Endometrial microvascular endothelial cells (primary cell): ENCODE measurements around the gene CLRN2. TPM values are rescaled to one million over a fixed set of nuclear protein-coding genes. Genes with fewer than 3 reads are reported as not detected.

ENCODE experiments used
- in situ Hi-C: cut with HindIII; loops from 2 replicates; pipeline ENCODE4 v1.10.0; 2017; ENCODE audit warnings: low sequenced_read_pairs, low pct_unique_long_range_greater_than_20kb; ENCODE audit errors: inconsistent ontology term
- total RNA-seq: library from RNA; depleted of rRNA; stranded (reverse); fragments of >200 nt; gene quantifications from one replicate; pipeline ENCODE4 v1.2.3, GENCODE V29; 2015; ENCODE audit errors: inconsistent ontology term

The CLRN2 gene
- total RNA-seq, 1 donor from 2014 or later, result not detected

DNA sequence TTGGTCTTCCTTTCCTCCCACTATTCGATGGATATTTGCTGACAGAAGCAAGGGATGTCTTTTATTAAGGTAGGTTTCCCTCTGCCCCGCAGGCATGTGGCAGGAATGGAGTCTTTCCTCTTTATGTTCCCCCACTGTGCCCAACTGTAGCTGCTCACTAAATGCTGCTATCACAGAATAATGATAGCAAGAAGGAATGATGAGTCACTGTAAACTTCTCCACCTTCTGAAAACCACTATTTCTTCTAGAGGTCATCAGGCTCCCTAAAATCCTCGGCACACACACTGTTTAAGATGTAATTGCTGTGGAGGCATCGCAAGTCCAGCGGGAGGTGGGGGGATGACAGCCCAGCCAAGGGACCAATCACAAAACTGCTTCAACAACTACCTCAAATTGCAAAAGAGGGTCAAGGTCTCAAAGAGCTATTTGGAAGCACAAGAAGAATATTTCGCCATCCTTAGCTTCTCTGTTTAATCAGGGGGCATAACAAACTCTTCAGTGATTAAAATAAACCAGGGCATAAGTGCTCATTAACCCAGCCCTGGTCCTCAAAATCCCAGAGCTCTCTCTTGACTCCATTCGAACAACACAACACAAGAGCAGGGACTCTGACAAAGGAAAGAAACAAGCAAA lies 17.0 kb upstream of the CLRN2 start:
- in situ Hi-C loops, result no loop called here

DNA sequence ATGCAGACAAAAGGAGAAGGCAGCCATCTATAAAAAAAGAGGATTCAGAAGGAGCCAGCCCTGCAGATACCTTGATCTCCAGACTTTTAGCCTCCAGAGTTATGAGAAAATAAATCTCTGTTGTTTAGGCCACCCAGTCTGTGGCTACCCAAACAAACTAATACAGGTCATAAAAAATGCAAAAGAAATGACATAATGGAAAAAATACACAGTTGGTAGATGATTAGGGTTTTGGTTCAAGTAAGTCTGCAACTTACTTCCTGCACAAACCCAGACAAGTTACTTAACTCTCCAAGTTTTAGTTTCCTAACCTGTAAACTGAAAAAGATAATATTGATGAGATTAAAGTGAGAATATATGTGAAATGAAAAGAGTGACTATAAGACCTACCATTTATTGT lies 14.4 kb upstream of the CLRN2 start:
- in situ Hi-C loops, result no loop called here

DNA sequence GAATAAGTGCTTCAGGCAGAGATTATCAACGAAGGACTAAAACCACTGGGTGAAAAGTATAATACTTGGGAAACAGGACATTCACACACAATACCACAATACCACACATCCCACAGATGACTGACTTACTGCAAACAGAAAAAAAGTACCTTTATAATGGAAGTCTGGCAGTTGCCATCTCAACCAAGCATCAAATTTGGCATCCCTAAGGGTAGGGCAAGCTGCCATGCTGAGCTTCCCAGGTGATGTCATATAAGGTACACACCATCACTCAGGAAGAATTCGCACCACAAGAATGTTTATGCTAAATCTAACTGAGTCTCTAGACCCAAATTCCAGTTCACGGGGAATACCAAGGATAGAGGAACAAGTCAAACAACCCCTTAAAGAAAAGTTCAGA lies 12.2 kb upstream of the CLRN2 start:
- in situ Hi-C loops, result no loop called here

DNA sequence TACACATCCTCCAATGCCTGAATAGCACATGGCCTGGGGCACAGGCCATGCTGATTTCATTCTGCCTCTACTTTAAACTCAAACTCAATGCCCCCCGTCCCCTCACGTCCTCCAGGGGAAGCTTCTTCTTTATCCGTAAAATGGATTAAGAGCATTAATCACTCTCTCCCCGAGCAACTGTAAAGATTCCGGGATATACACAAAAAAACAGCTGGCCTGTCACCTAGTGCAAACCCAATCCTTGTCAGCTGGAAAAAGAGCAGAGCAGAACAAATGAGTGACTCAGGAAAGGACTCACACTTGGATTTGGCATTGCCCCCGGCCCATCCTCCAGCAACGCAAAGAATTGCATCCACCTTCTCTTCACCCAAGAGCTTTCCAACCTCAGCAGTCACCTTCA lies 10.9 kb upstream of the CLRN2 start:
- in situ Hi-C loops, result no loop called here

DNA sequence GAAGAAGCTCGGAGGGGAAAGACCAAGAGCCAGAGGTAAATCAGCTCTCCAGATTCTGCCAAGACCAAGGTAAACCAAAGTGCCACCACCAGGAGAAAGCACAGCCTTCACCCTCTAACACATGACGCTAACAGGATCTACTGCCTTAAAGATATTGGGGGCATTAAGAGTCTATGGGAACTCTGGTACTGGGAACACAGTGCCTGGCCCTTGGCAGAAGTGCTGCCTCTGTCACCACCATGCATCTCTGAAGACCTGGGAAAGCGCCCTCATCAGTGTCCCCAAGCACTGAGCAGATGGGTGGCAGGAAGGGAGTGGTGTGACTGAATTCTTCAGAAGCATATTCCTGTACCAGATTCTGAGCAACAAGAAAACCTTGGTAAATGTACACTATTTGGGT lies 4.4 kb upstream of the CLRN2 start:
- in situ Hi-C loops, result no loop called here

DNA sequence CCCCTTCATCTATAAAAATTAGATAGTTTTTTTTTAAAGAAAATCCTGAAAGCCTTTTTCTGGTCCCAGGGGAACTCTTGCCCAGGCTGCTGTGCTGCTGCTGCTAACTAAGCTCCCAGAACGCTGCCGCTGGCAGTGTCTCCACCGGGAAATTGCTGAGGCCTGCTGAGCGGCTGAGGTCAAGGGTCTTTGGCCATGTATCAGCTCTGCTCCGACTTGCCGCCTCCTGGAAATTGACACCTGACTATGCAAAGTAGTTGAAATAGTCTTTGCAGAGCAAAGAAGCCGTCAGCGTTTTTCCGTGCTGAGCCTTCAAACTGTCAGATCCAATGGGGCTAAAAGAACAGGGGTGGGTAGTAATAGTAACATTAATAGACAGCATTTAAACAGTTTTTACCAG lies 3.9 kb upstream of the CLRN2 start:
- in situ Hi-C loops, result no loop called here

DNA sequence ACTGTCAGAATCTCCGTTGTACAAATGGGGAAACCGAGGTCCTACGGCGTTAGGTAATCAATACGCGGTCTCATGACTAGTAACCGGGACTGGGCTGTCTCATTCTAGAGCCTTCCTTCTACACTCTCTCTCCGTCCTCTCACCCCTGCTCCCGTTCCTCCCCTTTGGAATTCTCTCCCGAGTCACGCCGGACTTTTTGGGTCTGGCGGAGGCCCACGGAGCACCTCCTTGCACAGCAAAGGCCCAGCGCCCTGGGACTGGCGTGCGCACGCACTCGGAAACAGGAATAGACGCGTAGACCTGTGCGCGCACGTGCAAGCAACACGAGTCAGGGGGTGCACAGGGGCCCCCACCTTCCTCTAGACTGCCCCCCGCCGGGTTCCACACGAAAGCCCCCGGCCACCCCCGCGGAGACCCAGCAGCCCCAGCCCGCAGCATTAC lies 3.4 kb upstream of the CLRN2 start:
- in situ Hi-C loops, result no loop called here

DNA sequence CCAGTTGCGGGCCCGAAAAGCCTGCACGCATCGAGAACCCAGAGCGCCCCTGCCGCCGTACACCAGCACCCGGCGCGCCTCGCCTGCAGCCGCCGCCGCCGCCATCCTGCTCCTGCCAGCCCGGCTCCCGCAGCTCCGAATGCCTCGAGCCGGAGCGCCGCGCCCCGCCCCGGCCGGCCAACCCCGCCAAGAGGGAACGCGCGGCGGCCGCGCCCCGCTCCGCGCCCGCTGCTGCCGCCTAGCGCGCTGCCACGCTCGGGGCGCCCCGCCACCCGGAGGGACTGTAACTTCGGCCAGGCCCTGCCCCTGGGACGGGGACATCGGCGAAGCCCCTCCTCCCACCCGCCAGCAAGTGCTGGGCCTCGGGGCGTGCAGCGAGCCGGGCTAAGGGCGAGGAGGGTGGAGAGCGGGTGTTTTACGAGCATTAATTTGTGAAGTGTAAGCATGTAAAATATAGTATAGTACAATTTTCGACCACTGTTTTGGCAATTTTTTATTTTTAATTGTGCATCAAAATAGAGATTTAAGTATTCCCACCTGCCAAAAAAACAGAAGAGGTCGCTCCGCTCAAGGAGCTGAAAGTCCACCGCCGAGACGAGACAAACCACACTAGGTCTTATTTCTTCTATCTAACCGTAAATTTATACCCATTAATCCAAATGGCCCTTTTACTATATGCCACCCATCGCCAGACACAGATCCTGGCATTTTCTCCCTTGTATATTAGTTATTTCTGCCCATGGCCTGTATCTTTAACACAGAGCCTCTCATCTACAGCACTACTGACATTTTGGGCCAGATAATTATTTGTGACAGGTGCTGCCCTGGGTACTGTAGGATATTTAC lies 2.8 kb upstream of the CLRN2 start, which contains the start of gene QDPR:
Gene QDPR (minus strand): TSS at position 141 of the 846 bp plus-strand sequence. CDS start 36 bp downstream, at position 105.
- in situ Hi-C loops, result no loop called here

DNA sequence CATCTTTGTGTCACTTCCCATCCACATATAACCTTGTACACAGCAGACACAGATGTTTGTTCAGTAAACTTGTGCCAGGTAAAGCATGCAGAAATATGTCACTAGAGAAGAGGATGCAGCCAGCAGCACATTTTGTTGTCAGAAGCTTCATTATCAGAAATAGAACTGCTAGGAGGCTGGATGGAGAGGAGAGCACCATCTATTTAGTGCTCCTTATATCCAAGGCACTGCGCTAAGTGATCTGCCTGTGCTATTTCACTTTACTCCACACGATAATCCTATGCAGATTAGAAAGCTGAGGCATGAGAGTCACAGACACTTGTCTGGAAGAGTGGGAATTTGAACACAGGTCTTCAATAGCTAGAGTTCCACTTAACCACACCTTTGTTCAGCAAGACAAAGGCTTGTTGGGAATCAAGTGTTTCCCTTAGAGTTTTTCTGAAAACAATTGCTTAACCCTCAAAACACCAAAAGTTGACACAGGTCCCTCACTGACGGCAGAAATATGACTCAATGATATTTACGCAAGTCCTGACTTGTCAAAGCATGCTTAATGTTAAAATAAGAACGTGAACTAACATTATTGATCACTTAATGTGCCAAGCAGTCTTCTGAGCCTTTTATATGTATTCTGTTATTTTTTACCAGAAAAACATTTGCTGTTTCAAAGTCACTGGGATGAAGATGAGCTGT lies 1.8 kb upstream of the CLRN2 start:
- in situ Hi-C loops, result no loop called here

DNA sequence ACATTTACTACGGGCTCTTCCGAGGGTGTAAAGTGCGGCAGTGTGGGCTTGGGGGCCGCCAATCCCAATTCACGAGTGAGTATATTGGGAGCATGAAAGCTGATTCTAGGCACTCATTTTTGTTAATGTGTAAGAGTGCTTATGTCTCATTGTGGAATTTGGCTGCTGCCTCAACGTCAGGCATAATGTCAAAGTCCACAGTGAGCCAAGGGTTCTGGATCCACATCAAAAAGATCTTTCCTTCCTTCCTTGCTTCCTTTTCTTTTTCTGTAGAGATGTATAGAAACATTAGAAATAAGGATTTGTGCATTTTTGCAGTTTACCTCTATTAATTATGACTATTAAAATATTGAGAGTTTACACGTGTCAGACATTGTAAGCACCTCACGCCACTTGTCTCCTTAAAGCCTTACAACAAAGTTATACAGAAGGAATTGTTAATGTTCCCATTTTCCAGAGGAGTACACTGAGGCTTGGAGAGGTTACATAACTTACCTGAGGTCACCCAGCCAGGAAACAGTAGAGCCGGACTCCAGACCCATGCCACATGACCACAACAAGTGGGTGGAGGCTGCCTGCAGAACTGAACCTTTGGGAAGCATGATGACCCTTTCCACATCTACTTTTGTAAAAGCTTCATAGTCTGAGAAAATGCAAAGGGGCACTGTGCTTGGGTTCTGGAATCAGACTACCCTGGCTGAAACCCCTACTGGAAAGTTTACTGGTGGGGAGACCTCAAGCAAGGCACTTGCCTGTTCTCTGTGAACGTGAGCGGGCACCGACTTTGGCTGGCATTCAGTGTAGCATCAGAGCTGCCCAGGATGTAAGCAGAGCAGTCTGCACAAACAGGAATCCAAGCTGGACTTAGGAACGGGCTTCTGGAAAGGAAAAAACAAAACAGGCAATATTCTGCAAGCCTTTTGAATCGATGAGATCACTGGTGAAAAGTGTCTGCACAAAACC lies 761 bp downstream of the CLRN2 start:
- in situ Hi-C loops, result no loop called here

DNA sequence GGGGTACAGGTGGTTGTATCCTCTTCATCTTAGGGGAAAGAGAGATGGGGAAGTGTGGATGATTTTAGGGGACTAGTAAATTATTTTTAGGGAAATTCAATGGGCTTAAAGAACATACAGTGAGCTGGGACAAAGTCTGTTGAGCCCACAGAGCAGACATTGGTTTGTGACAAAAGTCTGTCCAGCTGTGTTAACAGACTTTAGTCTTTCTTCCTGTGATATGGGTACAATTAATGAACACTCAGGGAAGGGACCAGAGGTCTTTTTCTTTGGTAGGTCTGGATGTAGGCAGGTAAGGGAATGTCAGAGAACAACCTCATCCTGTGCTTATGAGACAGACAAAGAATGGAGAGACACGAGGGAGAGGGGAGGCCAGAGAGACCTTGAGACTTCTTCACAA lies 2.0 kb downstream of the CLRN2 start:
- in situ Hi-C loops, result no loop called here

DNA sequence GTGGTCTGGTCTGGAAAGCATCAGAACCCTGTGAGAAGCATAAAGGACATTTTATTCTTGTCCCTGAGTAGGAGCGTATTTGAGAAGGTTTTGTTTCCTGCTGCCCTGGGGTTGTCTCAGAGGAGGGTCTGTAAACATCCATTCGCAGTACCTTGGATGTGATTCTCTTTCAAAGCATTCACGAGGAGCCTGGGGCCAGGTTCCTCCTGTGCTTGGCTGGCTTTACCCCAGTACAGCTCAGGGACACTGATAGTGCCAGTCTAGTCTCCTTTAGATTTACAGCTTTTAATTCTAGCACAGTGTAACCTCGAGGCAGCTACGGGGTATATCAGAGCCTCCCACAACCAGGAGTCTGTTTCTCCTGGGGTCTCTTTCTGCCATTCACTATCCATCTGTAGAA lies 2.7 kb downstream of the CLRN2 start:
- in situ Hi-C loops, result no loop called here

DNA sequence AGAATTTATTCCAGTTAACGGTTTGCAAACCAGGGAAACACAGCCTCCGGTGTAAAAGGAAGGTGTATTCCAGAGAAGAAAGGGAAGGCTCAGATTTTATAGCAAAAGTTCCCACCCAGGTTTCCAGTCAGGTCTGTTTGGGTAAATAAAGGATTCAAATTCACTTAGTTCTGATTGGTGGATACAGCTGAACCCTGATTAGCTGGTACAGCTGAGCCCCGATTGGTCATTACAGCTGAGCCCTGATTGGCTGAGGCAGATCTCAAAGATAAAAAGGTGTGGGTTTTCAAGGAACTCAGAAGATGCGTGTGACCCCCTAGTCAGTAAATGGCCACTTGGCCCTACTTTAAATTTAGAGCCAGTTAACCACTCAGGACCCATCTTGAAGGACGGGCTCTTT lies 6.6 kb downstream of the CLRN2 start:
- in situ Hi-C loops, result no loop called here

DNA sequence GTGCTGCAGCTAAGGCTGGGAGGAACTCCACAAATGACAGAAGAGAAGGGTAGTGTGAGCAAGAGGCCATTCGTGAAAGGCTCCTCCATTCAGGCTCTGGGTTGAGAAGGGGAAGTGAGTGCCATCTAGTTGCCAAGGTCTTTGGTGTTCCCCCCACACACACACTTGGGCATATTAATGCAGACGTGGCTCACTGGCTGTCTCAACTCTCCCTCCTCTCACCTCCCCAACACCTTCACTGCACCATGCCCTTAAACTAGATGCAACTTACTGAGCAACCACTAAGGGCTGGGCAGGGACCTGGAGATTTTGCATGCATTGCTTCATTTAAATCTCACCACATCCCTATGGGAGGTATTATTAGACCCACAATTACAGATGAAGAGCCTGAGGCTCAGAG lies 8.7 kb downstream of the CLRN2 start:
- in situ Hi-C loops, result no loop called here

DNA sequence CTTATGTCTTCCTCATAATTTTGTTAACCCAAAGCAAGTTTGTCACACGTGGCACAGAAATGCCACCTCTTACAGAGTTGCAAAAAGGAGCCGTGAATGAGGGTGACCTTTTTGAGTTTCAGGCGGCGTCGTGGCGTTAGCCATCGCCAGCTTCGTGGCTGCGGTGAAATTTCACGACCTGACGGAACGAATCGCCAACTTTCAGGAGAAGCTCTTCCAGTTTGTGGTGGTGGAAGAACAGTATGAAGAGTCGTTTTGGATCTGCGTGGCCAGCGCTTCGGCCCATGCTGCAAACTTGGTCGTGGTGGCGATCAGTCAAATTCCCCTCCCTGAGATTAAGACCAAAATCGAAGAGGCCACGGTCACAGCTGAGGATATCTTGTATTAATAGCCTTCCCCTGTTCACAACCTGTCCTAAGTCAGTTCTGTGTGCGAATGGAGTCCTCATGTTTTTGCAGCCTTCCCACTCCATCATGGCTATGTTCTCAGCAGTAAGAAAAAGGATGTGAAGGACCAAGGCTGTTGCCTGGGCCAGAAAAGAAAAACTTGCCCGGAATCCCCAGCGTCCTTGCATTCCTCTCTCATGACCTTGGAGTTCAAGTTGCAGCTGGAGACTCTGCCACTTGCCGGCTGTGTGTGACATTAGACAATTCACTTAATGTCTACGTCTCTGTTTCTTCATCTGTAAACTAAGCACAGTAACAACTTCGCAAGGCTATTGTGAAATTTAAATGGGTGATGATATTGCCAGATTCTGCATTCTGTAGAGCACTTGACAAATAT lies 11.9 kb downstream of the CLRN2 start:
- in situ Hi-C loops, result no loop called here

DNA sequence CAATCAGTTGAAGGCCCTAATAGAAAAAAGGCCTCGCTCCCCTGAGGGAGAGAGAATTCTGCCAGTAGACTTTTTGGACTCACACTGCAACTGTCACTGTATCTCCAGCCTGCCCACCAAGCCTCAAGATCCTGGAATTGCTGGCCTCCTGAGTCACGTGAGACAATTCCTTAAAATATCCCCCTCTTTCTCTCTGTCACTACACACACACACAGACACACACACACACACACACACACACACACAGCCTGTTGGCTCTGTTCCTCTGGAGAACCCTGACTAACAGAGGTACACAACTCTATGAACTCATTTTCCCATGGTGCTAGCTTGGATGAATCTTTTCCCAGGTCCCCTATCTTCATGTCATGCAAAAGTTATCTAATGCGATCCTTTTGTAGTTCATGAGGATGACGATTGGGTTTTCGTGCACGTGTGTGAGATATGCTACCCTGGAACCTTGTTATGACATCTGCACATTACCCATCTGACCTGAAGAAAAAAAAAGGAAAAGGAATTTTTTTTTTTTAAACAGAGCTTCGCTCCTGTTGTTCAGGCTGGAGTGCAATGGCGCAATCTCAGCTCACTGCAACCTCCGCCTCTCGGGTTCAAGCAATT lies 13.7 kb downstream of the CLRN2 start:
- in situ Hi-C loops, result no loop called here

DNA sequence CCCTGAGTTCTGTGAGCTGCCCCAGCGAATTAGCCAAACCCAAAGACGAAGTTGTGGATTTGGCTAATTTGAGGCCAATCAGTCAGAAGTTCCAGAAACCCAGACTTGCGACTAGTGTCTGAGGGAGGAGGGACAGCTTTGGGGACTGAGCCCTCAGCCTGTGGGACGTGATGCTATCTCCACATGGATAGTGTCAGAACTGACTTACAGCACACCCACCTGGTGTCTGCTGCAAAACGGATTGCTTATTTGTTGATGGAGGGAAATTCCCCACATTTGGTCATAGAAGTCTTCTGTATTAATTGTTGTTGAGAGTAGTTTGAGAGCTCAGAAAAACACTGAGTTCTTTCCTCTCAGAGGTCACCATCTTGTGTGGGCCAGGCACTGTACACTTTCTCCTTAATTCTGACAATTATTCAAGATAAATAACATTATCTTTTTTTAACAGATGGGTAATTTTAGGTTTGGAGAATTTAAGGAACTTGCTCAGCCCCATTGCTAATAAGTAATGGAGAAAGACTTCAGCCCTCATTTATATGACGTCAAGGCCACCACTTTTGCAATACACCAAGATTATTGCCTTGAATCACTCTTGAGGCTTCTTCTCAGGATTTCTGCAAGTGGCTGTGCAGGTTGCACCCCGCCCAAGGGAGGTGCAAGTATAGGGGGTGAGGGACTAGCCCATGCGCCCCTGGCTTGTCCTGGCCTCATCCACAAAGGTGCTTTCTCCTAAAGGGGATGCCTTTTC lies 16.7 kb downstream of the CLRN2 start:
- in situ Hi-C loops, result no loop called here
